ENCODE data around the gene MRPL9. TPM values are rescaled to one million over a fixed set of nuclear protein-coding genes. Genes with fewer than 3 reads are reported as not detected.
A peak's percentile ranks its signal among the peaks of the same experiment; 100 is the strongest.

MRPL9 gene
- total and polyA plus RNA-seq, 2 experiments from 2014 or later = 89.0 to 126 TPM

DNA sequence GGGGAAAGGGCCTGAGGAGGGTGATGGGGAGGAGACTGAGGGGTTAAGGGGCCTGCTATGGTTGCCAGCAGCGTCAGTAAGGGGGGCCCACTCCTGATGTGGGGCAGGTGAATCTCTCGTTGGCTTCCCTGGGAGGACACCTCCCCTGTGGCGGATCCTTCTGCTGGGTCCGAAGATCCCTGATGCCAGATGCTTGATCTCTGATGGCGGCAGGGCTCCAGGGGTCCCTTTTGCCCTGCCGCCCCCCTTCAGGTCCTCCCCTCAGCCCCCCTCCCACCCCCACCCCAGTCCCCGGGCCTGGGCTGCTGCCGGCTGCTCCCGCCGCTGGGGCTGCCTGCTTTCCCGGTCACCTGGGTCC, 46.9 kb downstream of the MRPL9 start:
- Histone ChIP-seq H3K36me3 (ENCODE audit: insufficient read depth) (no peaks in the 10 kb centered on the region), H4K20me1 (replicated peaks; ENCODE audit: insufficient read depth) (no peaks in the 10 kb centered on the region), H3K27ac (ENCODE audit: low read depth) (no peak overlapping the region), H3F3A (replicated peaks; ENCODE audit: low read depth) (no peaks in the 10 kb centered on the region), H3K9me2 (ENCODE audit: insufficient read depth) (no peaks in the 10 kb centered on the region), H3K4me2 (peak overlapping the region; percentile 81), H3K4me3 (peak overlapping the region; percentile 64), H3K79me2 (replicated peaks; ENCODE audit: insufficient read depth) (no peaks in the 10 kb centered on the region), H3K4me1 (ENCODE audit: insufficient read depth) (peaks cover 24% of the 10 kb centered on the region), H3K27me3 (ENCODE audit: insufficient read depth) (peaks cover 39% of the 10 kb centered on the region), H2AFZ (peak overlapping the region; percentile 87)
- no peak for ATAC-seq
- no peaks in the 10 kb centered on the region for H3K36me3 Mint-ChIP-seq (ENCODE audit: low read depth)
- H3K27me3 Mint-ChIP-seq (ENCODE audit: insufficient read depth, low read depth, poor library complexity) = peaks cover 26% of the 10 kb centered on the region
- no peaks in the 10 kb centered on the region for H3K9me3 Mint-ChIP-seq
- TF ChIP-seq CTCF (conservative IDR thresholded peaks at IDR 0.05; ENCODE audit: low read depth in 2 of 2) = peak in 1 of 2 experiments; percentile 5; a peak in 1 of 4 replicates
- no peak for TF ChIP-seq ZNF331 (CRISPR knock-in tag; IDR thresholded peaks at IDR 0.05; ENCODE audit: low read depth)
- peak overlapping the region; percentile 72 for H3K4me3 Mint-ChIP-seq
- no peak overlapping the region for H3K27ac Mint-ChIP-seq
- DNase-seq (ENCODE audit: low spot score) = no peak
- H3K4me1 Mint-ChIP-seq = peaks cover 37% of the 10 kb centered on the region

GRCh38 chr1:151715726-151716404, 47.4 kb downstream of the MRPL9 start:
- H3K9me2 ChIP-seq (ENCODE audit: insufficient read depth) = no peaks in the 10 kb centered on the region
- Mint-ChIP-seq H3K4me3 (peak overlapping the region; percentile 72), H3K4me1 (peaks cover 35% of the 10 kb centered on the region), H3K9me3 (no peaks in the 10 kb centered on the region), H3K27ac (no peak overlapping the region), H3K36me3 (ENCODE audit: low read depth) (no peaks in the 10 kb centered on the region), H3K27me3 (ENCODE audit: insufficient read depth, low read depth, poor library complexity) (peaks cover 23% of the 10 kb centered on the region)
- peak overlapping the region; percentile 64 for H3K4me3 ChIP-seq
- peak overlapping the region; percentile 87 for H2AFZ ChIP-seq
- ATAC-seq (peak; percentile 73), DNase-seq (ENCODE audit: low spot score) (peak; percentile 89)
- peak overlapping the region; percentile 81 for H3K4me2 ChIP-seq
- no peaks in the 10 kb centered on the region for H3F3A ChIP-seq (replicated peaks; ENCODE audit: low read depth)
- no peaks in the 10 kb centered on the region for H3K79me2 ChIP-seq (replicated peaks; ENCODE audit: insufficient read depth)
- H4K20me1 ChIP-seq (replicated peaks; ENCODE audit: insufficient read depth) = no peaks in the 10 kb centered on the region
- H3K4me1 ChIP-seq (ENCODE audit: insufficient read depth) = peaks cover 22% of the 10 kb centered on the region
- TF ChIP-seq, protein P1, sequence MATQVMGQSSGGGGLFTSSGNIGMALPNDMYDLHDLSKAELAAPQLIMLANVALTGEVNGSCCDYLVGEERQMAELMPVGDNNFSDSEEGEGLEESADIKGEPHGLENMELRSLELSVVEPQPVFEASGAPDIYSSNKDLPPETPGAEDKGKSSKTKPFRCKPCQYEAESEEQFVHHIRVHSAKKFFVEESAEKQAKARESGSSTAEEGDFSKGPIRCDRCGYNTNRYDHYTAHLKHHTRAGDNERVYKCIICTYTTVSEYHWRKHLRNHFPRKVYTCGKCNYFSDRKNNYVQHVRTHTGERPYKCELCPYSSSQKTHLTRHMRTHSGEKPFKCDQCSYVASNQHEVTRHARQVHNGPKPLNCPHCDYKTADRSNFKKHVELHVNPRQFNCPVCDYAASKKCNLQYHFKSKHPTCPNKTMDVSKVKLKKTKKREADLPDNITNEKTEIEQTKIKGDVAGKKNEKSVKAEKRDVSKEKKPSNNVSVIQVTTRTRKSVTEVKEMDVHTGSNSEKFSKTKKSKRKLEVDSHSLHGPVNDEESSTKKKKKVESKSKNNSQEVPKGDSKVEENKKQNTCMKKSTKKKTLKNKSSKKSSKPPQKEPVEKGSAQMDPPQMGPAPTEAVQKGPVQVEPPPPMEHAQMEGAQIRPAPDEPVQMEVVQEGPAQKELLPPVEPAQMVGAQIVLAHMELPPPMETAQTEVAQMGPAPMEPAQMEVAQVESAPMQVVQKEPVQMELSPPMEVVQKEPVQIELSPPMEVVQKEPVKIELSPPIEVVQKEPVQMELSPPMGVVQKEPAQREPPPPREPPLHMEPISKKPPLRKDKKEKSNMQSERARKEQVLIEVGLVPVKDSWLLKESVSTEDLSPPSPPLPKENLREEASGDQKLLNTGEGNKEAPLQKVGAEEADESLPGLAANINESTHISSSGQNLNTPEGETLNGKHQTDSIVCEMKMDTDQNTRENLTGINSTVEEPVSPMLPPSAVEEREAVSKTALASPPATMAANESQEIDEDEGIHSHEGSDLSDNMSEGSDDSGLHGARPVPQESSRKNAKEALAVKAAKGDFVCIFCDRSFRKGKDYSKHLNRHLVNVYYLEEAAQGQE (IDR thresholded peaks at IDR 0.05; ENCODE audit: unreplicated experiment) = peak; percentile 39
- TF ChIP-seq CTCF (conservative IDR thresholded peaks at IDR 0.05; ENCODE audit: low read depth in 2 of 2) = peak; percentile 67 to 75
- no peak for TF ChIP-seq ZNF114 (CRISPR knock-in tag; IDR thresholded peaks at IDR 0.05)
- peaks cover 37% of the 10 kb centered on the region for H3K27me3 ChIP-seq (ENCODE audit: insufficient read depth)
- no peaks in the 10 kb centered on the region for H3K36me3 ChIP-seq (ENCODE audit: insufficient read depth)
- H3K27ac ChIP-seq (ENCODE audit: low read depth) = no peak overlapping the region
